Osteocyte (in vitro differentiated cells): Measurements from ENCODE around the gene ENTREP1. TPM values are rescaled to one million over a fixed set of nuclear protein-coding genes. Genes with fewer than 3 reads are reported as not detected.

Experiments used
- DNase-seq: peaks from one replicate; pipeline ENCODE4 v3.0.0; 2021; ENCODE audit warnings: mixed read lengths; ENCODE audit not compliant: unreplicated experiment; ENCODE audit errors: extremely low spot score
- H3K27ac Mint-ChIP-seq: one replicate; pipeline ENCODE4 v1.8.0; 2021; ENCODE audit warnings: mild to moderate bottlenecking, mixed read lengths; ENCODE audit not compliant: unreplicated experiment
- H3K27me3 Mint-ChIP-seq: one replicate; pipeline ENCODE4 v1.8.0; 2021; ENCODE audit warnings: mixed read lengths; ENCODE audit not compliant: unreplicated experiment
- H3K36me3 Mint-ChIP-seq: one replicate; pipeline ENCODE4 v1.8.0; 2021; ENCODE audit warnings: mixed read lengths; ENCODE audit not compliant: unreplicated experiment
- H3K4me1 Mint-ChIP-seq: one replicate; pipeline ENCODE4 v1.8.0; 2021; ENCODE audit warnings: mixed read lengths; ENCODE audit not compliant: unreplicated experiment
- H3K4me3 Mint-ChIP-seq: one replicate; pipeline ENCODE4 v1.8.0; 2021; ENCODE audit warnings: mild to moderate bottlenecking, moderate library complexity, mixed read lengths; ENCODE audit not compliant: unreplicated experiment
- H3K9me3 Mint-ChIP-seq: one replicate; pipeline ENCODE4 v1.8.0; 2021; ENCODE audit warnings: mixed read lengths; ENCODE audit not compliant: unreplicated experiment
- CTCF ChIP-seq: fragments of 200-600 bp; sonication (generic); IDR thresholded peaks from 2 replicates; pipeline ENCODE4 v1.5.0; 2021; ENCODE audit warnings: antibody characterized with exemption, mild to moderate bottlenecking, moderate library complexity
- total RNA-seq: library from RNA; stranded (reverse); gene quantifications from 2 replicates; pipeline ENCODE4 v1.2.1, GENCODE V29; 2021

ENTREP1 gene
- total RNA-seq, 1 donor from 2014 or later, result 0.24 TPM

GRCh38 chr9:69425136-69425801 is 100.3 kb downstream of the ENTREP1 start:
- Mint-ChIP-seq H3K27ac (no peak overlapping the region), H3K9me3 (no peaks in the 10 kb centered on the region), H3K36me3 (no peaks in the 10 kb centered on the region), H3K4me3 (no peak overlapping the region), H3K27me3 (peaks cover 3% of the 10 kb centered on the region), H3K4me1 (no peaks in the 10 kb centered on the region)
- TF ChIP-seq CTCF, result no peak
- no peak for DNase-seq

- no peak for DNase-seq
- TF ChIP-seq CTCF, result no peak
- Mint-ChIP-seq H3K36me3 (peaks cover 5% of the 10 kb centered on the region), H3K27me3 (no peaks in the 10 kb centered on the region), H3K9me3 (peaks cover 9% of the 10 kb centered on the region), H3K4me3 (no peak overlapping the region), H3K27ac (no peak overlapping the region), H3K4me1 (no peaks in the 10 kb centered on the region)
Measured at GRCh38 chr9:69427286-69427685, 102.3 kb downstream of the ENTREP1 start.

GRCh38 chr9:69428017-69428785 is 103.2 kb downstream of the ENTREP1 start:
- DNase-seq, result no peak
- Mint-ChIP-seq H3K9me3 (peaks cover 9% of the 10 kb centered on the region), H3K4me3 (no peak overlapping the region), H3K4me1 (no peaks in the 10 kb centered on the region), H3K27me3 (no peaks in the 10 kb centered on the region), H3K36me3 (peaks cover 5% of the 10 kb centered on the region), H3K27ac (no peak overlapping the region)
- no peak for TF ChIP-seq CTCF

GRCh38 chr9:69429281-69429680 is 104.3 kb downstream of the ENTREP1 start:
- Mint-ChIP-seq H3K4me1 (no peaks in the 10 kb centered on the region), H3K36me3 (peaks cover 5% of the 10 kb centered on the region), H3K9me3 (peaks cover 9% of the 10 kb centered on the region), H3K27me3 (no peaks in the 10 kb centered on the region), H3K4me3 (no peak overlapping the region), H3K27ac (no peak overlapping the region)
- DNase-seq, result no peak
- TF ChIP-seq CTCF, result no peak

- TF ChIP-seq CTCF, result no peak
- DNase-seq, result peak; percentile 83
- Mint-ChIP-seq H3K27me3 (no peaks in the 10 kb centered on the region), H3K4me3 (no peak overlapping the region), H3K4me1 (no peaks in the 10 kb centered on the region), H3K27ac (no peak overlapping the region), H3K9me3 (peaks cover 9% of the 10 kb centered on the region), H3K36me3 (peaks cover 5% of the 10 kb centered on the region)
Measured at GRCh38 chr9:69430206-69430605, 105.2 kb downstream of the ENTREP1 start.
